OCI-LY7 (cell line): Measurements from ENCODE around the gene B3GALNT2. TPM values are rescaled to one million over a fixed set of nuclear protein-coding genes. Genes with fewer than 3 reads are reported as not detected.

Source experiments
- Bru-seq: library from RNA; stranded (reverse); fragments of 400-500 nt; gene quantifications from one replicate; lab custom pipeline; 2021; lab: Mats Ljungman, UMichigan
- BruChase-seq, 2 experiments: library from RNA; stranded (reverse); fragments of 400-500 nt; gene quantifications; one replicate each; lab custom pipeline; 2021; lab: Mats Ljungman, UMichigan
- BruUV-seq: library from RNA; stranded (reverse); fragments of 400-500 nt; replicated peaks from 2 replicates; lab custom pipeline; 2021; lab: Mats Ljungman, UMichigan
- CTCF ChIA-PET: fragments of 300-600 bp; sonication (Branson Sonifier 250); formaldehyde crosslinking; loops from one replicate; lab custom pipeline; 2022; ENCODE audit warnings: antibody characterized with exemption; ENCODE audit not compliant: unreplicated experiment; lab: Charles Lee
- POLR2A ChIA-PET: fragments of 300-600 bp; sonication (Branson Sonifier 250); formaldehyde crosslinking; loops from one replicate; lab custom pipeline; 2022; ENCODE audit warnings: antibody characterized with exemption; lab: Charles Lee
- DNase-seq: peaks from one replicate; pipeline ENCODE4 v3.0.0-alpha.2; 2015; ENCODE audit warnings: low spot score
- H2AFZ ChIP-seq: fragments of 200-600 bp; sonication (generic), shearing (Covaris generic); 2 replicates; pipeline ENCODE4 v1.6.1; 2014; ENCODE audit warnings: mild to moderate bottlenecking, antibody characterized with exemption, low read length, moderate library complexity
- H3K27ac ChIP-seq: fragments of 200-600 bp; sonication (generic); 2 replicates; pipeline ENCODE4 v1.5.1; 2014; ENCODE audit warnings: mixed run types, low read depth, mild to moderate bottlenecking, moderate library complexity, low read length, inconsistent platforms; ENCODE audit not compliant: poor library complexity, severe bottlenecking
- H3K36me3 ChIP-seq: fragments of 200-600 bp; sonication (generic); 2 replicates; pipeline ENCODE4 v1.6.1; 2014; ENCODE audit warnings: mild to moderate bottlenecking, antibody characterized with exemption, low read length, moderate library complexity, mixed read lengths; ENCODE audit not compliant: insufficient read depth
- H3K4me1 ChIP-seq: fragments of 200-600 bp; sonication (generic); 2 replicates; pipeline ENCODE4 v1.5.1; 2014; ENCODE audit warnings: mild to moderate bottlenecking, low read length; ENCODE audit not compliant: insufficient read depth, poor library complexity, severe bottlenecking
- H3K4me2 ChIP-seq: fragments of 200-600 bp; sonication (generic); 2 replicates; pipeline ENCODE4 v1.6.1; 2014; ENCODE audit warnings: mild to moderate bottlenecking, low read length
- H3K4me3 ChIP-seq: fragments of 200-600 bp; sonication (generic); 2 replicates; pipeline ENCODE4 v1.5.1; 2014; ENCODE audit warnings: mild to moderate bottlenecking, low read depth, low read length; ENCODE audit not compliant: poor library complexity, severe bottlenecking
- H3K79me2 ChIP-seq: fragments of 200-600 bp; sonication (generic); 2 replicates; pipeline ENCODE4 v1.6.1; 2016; ENCODE audit warnings: low read depth, mild to moderate bottlenecking, low read length, moderate library complexity, mixed read lengths; ENCODE audit not compliant: insufficient read depth
- H3K9me2 ChIP-seq: fragments of 200-600 bp; sonication (generic); 2 replicates; pipeline ENCODE4 v1.6.1; 2016; ENCODE audit warnings: mild to moderate bottlenecking, low read length, mixed read lengths; ENCODE audit not compliant: insufficient read depth
- H3K9me3 ChIP-seq: fragments of 200-600 bp; sonication (generic); 2 replicates; pipeline ENCODE4 v1.6.1; 2014; ENCODE audit warnings: mild to moderate bottlenecking, mixed run types, low read length, mixed read lengths
- H4K20me1 ChIP-seq: fragments of 200-600 bp; sonication (generic); 2 replicates; pipeline ENCODE4 v1.6.1; 2014; ENCODE audit warnings: mild to moderate bottlenecking, antibody characterized with exemption, low read length, moderate library complexity, mixed read lengths; ENCODE audit not compliant: insufficient read depth
- EZH2phosphoT487 ChIP-seq: fragments of 200-600 bp; sonication (generic); IDR thresholded peaks from 2 replicates; pipeline ENCODE4 v1.6.1; 2018; ENCODE audit warnings: low read depth, borderline replicate concordance, mild to moderate bottlenecking, mixed run types, antibody characterized with exemption, low read length, moderate library complexity, mixed read lengths
- intact Hi-C: fragments of 100-400 bp; cut with micrococcal nuclease; formaldehyde crosslinking; loops from one replicate; pipeline ENCODE4 v1.10.0; 2022; ENCODE audit not compliant: unreplicated experiment
- long read RNA-seq: library from polyadenylated mRNA; stranded (forward); transcript quantifications from one replicate; pipeline ENCODE4 v2.0.0, GENCODE V29; 2022
- total RNA-seq, 2 experiments: library from RNA; depleted of rRNA in 1 of 2; stranded (reverse); fragments of >200 nt in 1 of 2; shearing (Covaris generic) in 1 of 2; gene quantifications; 2 replicates each; pipeline ENCODE4 v1.2.3, GENCODE V29; 2014 to 2022
- TF ChIP-seq, protein P1 (sequence below): fragments of 200-600 bp; sonication (generic); conservative IDR thresholded peaks from 2 replicates; pipeline ENCODE4 v1.5.1; 2014; ENCODE audit warnings: mild to moderate bottlenecking, antibody characterized with exemption, low read length, moderate library complexity, mixed read lengths

Gene B3GALNT2
- 18.6 and 20.7 TPM in 2 replicates for total RNA-seq (2014; rRNA removed; shearing (Covaris generic))
- total RNA-seq (2022) = 23.4 and 24.3 TPM in 2 replicates
- Bru-seq, nascent RNA = percentile 74 among the genes with signal in this experiment
- BruChase-seq, experiment 1, labeled RNA remaining after a 6-hour chase = percentile 74 among the genes with signal in this experiment
- BruChase-seq, experiment 2, labeled RNA remaining after a 2-hour chase = percentile 70 among the genes with signal in this experiment
- long read RNA-seq, transcript B3GALNT2-202 (12 exons, 2,015 nt) = major isoform, 14 of 44 reads
- long read RNA-seq, partial matches to known transcripts = 7 of 44 reads
- long read RNA-seq, other reads (novel, unspliced or antisense) = 22 of 44 reads

- TF ChIP-seq EZH2phosphoT487 = no peak
- TF ChIP-seq, protein P1, sequence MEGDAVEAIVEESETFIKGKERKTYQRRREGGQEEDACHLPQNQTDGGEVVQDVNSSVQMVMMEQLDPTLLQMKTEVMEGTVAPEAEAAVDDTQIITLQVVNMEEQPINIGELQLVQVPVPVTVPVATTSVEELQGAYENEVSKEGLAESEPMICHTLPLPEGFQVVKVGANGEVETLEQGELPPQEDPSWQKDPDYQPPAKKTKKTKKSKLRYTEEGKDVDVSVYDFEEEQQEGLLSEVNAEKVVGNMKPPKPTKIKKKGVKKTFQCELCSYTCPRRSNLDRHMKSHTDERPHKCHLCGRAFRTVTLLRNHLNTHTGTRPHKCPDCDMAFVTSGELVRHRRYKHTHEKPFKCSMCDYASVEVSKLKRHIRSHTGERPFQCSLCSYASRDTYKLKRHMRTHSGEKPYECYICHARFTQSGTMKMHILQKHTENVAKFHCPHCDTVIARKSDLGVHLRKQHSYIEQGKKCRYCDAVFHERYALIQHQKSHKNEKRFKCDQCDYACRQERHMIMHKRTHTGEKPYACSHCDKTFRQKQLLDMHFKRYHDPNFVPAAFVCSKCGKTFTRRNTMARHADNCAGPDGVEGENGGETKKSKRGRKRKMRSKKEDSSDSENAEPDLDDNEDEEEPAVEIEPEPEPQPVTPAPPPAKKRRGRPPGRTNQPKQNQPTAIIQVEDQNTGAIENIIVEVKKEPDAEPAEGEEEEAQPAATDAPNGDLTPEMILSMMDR = no peak
- ChIA-PET POLR2A (interaction anchor here (0.6 to 1.7 kb wide), 11 partner anchors 9 to 1176 kb away, joined by 3 to 7 read pairs (median 3); no protein-coding TSS in a partner anchor), CTCF (interaction anchor here (0.5 to 1.5 kb wide), 9 partner anchors 61 to 1326 kb away, joined by 3 to 6 read pairs (median 3); no protein-coding TSS in a partner anchor)
- H3K79me2 ChIP-seq = peaks cover 44% of the 10 kb centered on the region
- no peaks in the 10 kb centered on the region for H3K9me3 ChIP-seq
- H4K20me1 ChIP-seq = peaks cover 30% of the 10 kb centered on the region; the same call in 1 of the 2 replicates
- peak within 1 kb of the TSS; percentile 96 for H3K4me2 ChIP-seq
- H3K4me1 ChIP-seq = peaks cover 36% of the 10 kb centered on the region
- no peaks in the 10 kb centered on the region for H3K9me2 ChIP-seq
- no peaks in the 10 kb centered on the region for H3K36me3 ChIP-seq
- BruUV-seq = no TSS peak
- DNase-seq = no peak
- H3K27ac ChIP-seq = peak within 1 kb of the TSS; percentile 81
- peak within 1 kb of the TSS; percentile 74 for H3K4me3 ChIP-seq
- H2AFZ ChIP-seq = peak within 1 kb of the TSS; percentile 90
- intact Hi-C loops = loop anchor here (1.0 to 10.0 kb wide), 9 partner anchors 175 to 1029 kb away; partner anchors contain the start of genes ERO1B, LYST and TARBP1
Measured at GRCh38 chr1:235504122-235504493, at the start of gene B3GALNT2. Gene B3GALNT2 (minus strand): TSS chr1:235504452. CDS start chr1:235504252, 200 bp downstream.

GRCh38 chr1:235553112-235553551, 48.9 kb upstream of the B3GALNT2 start:
- Histone ChIP-seq H3K79me2 (no peaks in the 10 kb centered on the region), H3K9me3 (no peaks in the 10 kb centered on the region), H3K36me3 (no peaks in the 10 kb centered on the region), H3K4me3 (no peak overlapping the region), H2AFZ (no peak overlapping the region), H3K9me2 (no peaks in the 10 kb centered on the region), H3K4me1 (no peaks in the 10 kb centered on the region), H3K4me2 (no peak overlapping the region), H3K27ac (no peak overlapping the region), H4K20me1 (no peaks in the 10 kb centered on the region)
- POLR2A ChIA-PET = no interaction called here
- no peak for DNase-seq
- TF ChIP-seq EZH2phosphoT487 = no peak
- TF ChIP-seq, protein P1 = no peak
- CTCF ChIA-PET = no interaction called here
- BruUV-seq = no TSS peak
- intact Hi-C loops = no loop called here

DNA sequence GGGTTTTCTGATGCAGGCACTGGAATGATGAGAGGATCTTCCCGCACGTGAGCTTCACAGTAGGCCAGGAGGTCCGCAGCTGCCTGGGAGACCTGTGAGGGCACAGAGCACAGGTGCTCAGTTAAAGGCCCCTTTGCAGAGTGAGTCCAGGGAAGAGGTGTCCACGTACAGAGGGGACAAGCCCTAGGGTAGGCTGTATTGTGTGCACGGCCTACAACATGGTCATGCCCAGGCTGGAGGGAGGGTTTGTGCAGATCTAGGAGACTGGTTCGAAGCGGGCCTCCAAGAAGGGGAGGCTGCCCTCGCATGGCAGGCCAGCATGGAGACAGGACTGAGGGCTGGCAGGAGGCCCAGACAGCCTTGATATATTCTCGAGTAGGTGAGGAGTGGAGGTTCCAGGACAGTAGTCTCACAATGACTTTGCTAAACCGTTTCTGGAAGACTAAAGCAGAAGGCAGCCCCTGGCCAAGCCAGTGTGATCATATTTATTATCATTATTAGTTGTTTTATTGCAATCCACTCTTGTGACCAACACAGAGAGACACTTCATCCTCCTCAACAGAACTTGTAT, 48.0 kb upstream of the B3GALNT2 start:
- Histone ChIP-seq H3K4me3 (no peak overlapping the region), H4K20me1 (no peaks in the 10 kb centered on the region), H3K36me3 (no peaks in the 10 kb centered on the region), H3K4me2 (no peak overlapping the region), H3K4me1 (no peaks in the 10 kb centered on the region), H3K79me2 (no peaks in the 10 kb centered on the region), H2AFZ (no peak overlapping the region), H3K27ac (no peak overlapping the region), H3K9me2 (no peaks in the 10 kb centered on the region), H3K9me3 (no peaks in the 10 kb centered on the region)
- no TSS peak for BruUV-seq
- no peak for DNase-seq
- intact Hi-C loops = no loop called here
- ChIA-PET POLR2A (no interaction called here), CTCF (no interaction called here)
- no peak for TF ChIP-seq EZH2phosphoT487
- TF ChIP-seq, protein P1 = no peak
